Endothelial cell of umbilical vein (primary cell): ENCODE data around the gene MAPK8. TPM values are rescaled to one million over a fixed set of nuclear protein-coding genes. Genes with fewer than 3 reads are reported as not detected.

Experiments
- BruUV-seq: library from RNA; stranded (reverse); fragments of 400-500 nt; replicated peaks from 2 replicates; lab custom pipeline; 2021; lab: Mats Ljungman, UMichigan
- CTCF ChIA-PET: fragments of 300-600, 350-600 bp; sonication (Branson Sonifier 250); formaldehyde crosslinking; loops from one replicate; lab custom pipeline; 2021; ENCODE audit warnings: antibody characterized with exemption, inconsistent platforms; lab: Charles Lee
- POLR2A ChIA-PET: fragments of 300-600, 350-600 bp; sonication (Branson Sonifier 250); formaldehyde crosslinking; loops from one replicate; lab custom pipeline; 2021; ENCODE audit warnings: antibody characterized with exemption, inconsistent platforms; lab: Charles Lee
- DNase-seq: peaks from one replicate; pipeline ENCODE4 v3.0.0-alpha.2; 2011; ENCODE audit warnings: low read depth, low spot score
- FAIRE-seq: peaks from 2 replicates; lab custom pipeline; 2011; peaks lifted over from hg19 to GRCh38; lab: Jason Lieb, UNC
- H2AFZ ChIP-seq: 2 replicates; pipeline ENCODE4 v1.6.0; 2012; ENCODE audit warnings: low read depth, low read length, control low read depth, inconsistent platforms
- H3K27ac ChIP-seq: 2 replicates; pipeline ENCODE4 v1.5.1; 2011; ENCODE audit warnings: low read depth, mild to moderate bottlenecking, control low read depth, low read length, moderate library complexity; ENCODE audit not compliant: insufficient read depth
- H3K27me3 ChIP-seq, 2 experiments: 2 replicates each; pipeline versions ENCODE4 v1.6.0 to v1.6.1; 2011; ENCODE audit warnings: low read length in 2 of 2, mixed read lengths in 1 of 2; ENCODE audit not compliant: control insufficient read depth in 2 of 2, insufficient read depth in 2 of 2
- H3K36me3 ChIP-seq, 2 experiments: 2 replicates in 1 of 2; 3 replicates in 1 of 2; pipeline ENCODE4 v1.5.1; 2011; ENCODE audit warnings: low read length in 2 of 2, mild to moderate bottlenecking in 1 of 2, moderate library complexity in 1 of 2; ENCODE audit not compliant: control insufficient read depth in 2 of 2, insufficient read depth in 2 of 2; ENCODE audit errors: extremely low read depth in 1 of 2
- H3K4me1 ChIP-seq: 3 replicates; pipeline ENCODE4 v1.5.1; 2011; ENCODE audit warnings: mild to moderate bottlenecking, low read length; ENCODE audit not compliant: control insufficient read depth, insufficient read depth; ENCODE audit errors: extremely low read depth
- H3K4me2 ChIP-seq: 2 replicates; pipeline ENCODE4 v1.6.1; 2011; ENCODE audit warnings: low read length, control low read depth, mixed read lengths; ENCODE audit not compliant: insufficient read depth
- H3K4me3 ChIP-seq, 3 experiments: fragments of 200-600 bp in 1 of 3; sonication (generic), shearing (Covaris generic) in 1 of 3; replicated peaks in 1 of 3; 2 replicates each; pipeline ENCODE4 v1.5.1; 2011 to 2016; ENCODE audit warnings: control low read depth in 3 of 3, low read length in 3 of 3, mild to moderate bottlenecking in 2 of 3, inconsistent platforms in 1 of 3, low read depth in 1 of 3, moderate library complexity in 1 of 3; ENCODE audit not compliant: insufficient read depth in 1 of 3
- H3K79me2 ChIP-seq: 2 replicates; pipeline ENCODE4 v1.6.0; 2012; ENCODE audit warnings: low read length, inconsistent platforms; ENCODE audit not compliant: control insufficient read depth, insufficient read depth
- H3K9ac ChIP-seq: replicated peaks from 2 replicates; pipeline ENCODE3; 2011; ENCODE audit warnings: low read length, control low read depth; ENCODE audit not compliant: insufficient read depth; ENCODE audit errors: extremely low read depth
- H3K9me1 ChIP-seq: replicated peaks from 3 replicates; pipeline ENCODE4 v1.6.0; 2011; ENCODE audit warnings: mild to moderate bottlenecking, low read length; ENCODE audit not compliant: control insufficient read depth, insufficient read depth; ENCODE audit errors: extremely low read depth
- H3K9me3 ChIP-seq: replicated peaks from 2 replicates; pipeline ENCODE4 v1.5.1; 2012; ENCODE audit warnings: low read length, inconsistent platforms; ENCODE audit not compliant: control insufficient read depth, insufficient read depth
- H4K20me1 ChIP-seq: replicated peaks from 2 replicates; pipeline ENCODE3; 2011; ENCODE audit warnings: mild to moderate bottlenecking, low read length; ENCODE audit not compliant: control insufficient read depth, insufficient read depth; ENCODE audit errors: extremely low read depth
- EZH2 ChIP-seq: IDR thresholded peaks from 2 replicates; pipeline ENCODE4 v1.6.1; 2012; ENCODE audit warnings: borderline replicate concordance, low read depth, mild to moderate bottlenecking, moderate library complexity, low read length, inconsistent platforms; ENCODE audit not compliant: severe bottlenecking
- FOS ChIP-seq: IDR thresholded peaks from 2 replicates; pipeline ENCODE4 v1.6.1; 2011; ENCODE audit warnings: mild to moderate bottlenecking, low read length, moderate library complexity, borderline replicate concordance; ENCODE audit not compliant: insufficient read depth
- GATA2 ChIP-seq: IDR thresholded peaks from 2 replicates; pipeline ENCODE4 v1.7.0; 2011; ENCODE audit warnings: low read depth, mild to moderate bottlenecking, moderate library complexity, mixed read lengths, low read length; ENCODE audit not compliant: insufficient read length, insufficient read depth
- JUN ChIP-seq: IDR thresholded peaks from 2 replicates; pipeline ENCODE4 v1.6.1; 2011; ENCODE audit warnings: borderline replicate concordance, low read depth; ENCODE audit not compliant: insufficient read length, insufficient read depth
- MAX ChIP-seq: IDR thresholded peaks from 2 replicates; pipeline ENCODE4 v1.6.1; 2011; ENCODE audit not compliant: insufficient read depth, insufficient read length
- MYC ChIP-seq: IDR thresholded peaks from one replicate; pipeline ENCODE4 v1.6.1; 2011; ENCODE audit warnings: mild to moderate bottlenecking, low read depth, low read length
- POLR2A ChIP-seq: IDR thresholded peaks from 2 replicates; pipeline ENCODE4 v1.6.1; 2012; ENCODE audit warnings: low read depth, mild to moderate bottlenecking, control low read depth, low read length
- POLR2AphosphoS5 ChIP-seq: IDR thresholded peaks from 2 replicates; pipeline ENCODE4 v1.6.1; 2012; ENCODE audit warnings: low read depth, mild to moderate bottlenecking, control low read depth, low read length, moderate library complexity; ENCODE audit not compliant: insufficient read depth
- dilution Hi-C: fragments of 300-500 bp; cut with MboI; formaldehyde crosslinking; loops from one replicate; pipeline ENCODE4 v1.15.0; 2019; ENCODE audit warnings: low sequenced_read_pairs; ENCODE audit not compliant: extremely low pct_ligation_motif_present
- intact Hi-C: fragments of 100-400 bp; cut with micrococcal nuclease; formaldehyde crosslinking; loops from one replicate; pipeline ENCODE4 v1.10.0; 2022
- polyA plus RNA-seq, 4 experiments: library from polyadenylated mRNA; depleted of rRNA in 3 of 4; stranded (reverse) in 3 of 4; unstranded in 1 of 4; fragments of >200 nt; gene quantifications; 2 replicates each; pipeline versions ENCODE4 v1.2.1 to v1.2.3, GENCODE V29; 2011 to 2012; ENCODE audit warnings: missing spikeins in 1 of 4
- total RNA-seq: library from RNA; stranded (reverse); gene quantifications from 2 replicates; pipeline ENCODE4 v1.2.3, GENCODE V29; 2021
- TF ChIP-seq, protein P1 (sequence below), 2 donors: IDR thresholded peaks; 1 replicate in 1 of 2; 2 replicates in 1 of 2; pipeline ENCODE4 v1.5.1; 2011; ENCODE audit warnings: low read length in 2 of 2, mild to moderate bottlenecking in 2 of 2, moderate library complexity in 2 of 2, control low read depth in 1 of 2, inconsistent platforms in 1 of 2, low read depth in 1 of 2; ENCODE audit not compliant: insufficient read depth in 1 of 2; ENCODE audit errors: extremely low read depth in 1 of 2

Gene MAPK8
- total and polyA plus RNA-seq, 2 donors (not counting 3 experiments of a cell fraction or from before 2014, with no cell fraction given), result 25.3 to 56.2 TPM

DNA sequence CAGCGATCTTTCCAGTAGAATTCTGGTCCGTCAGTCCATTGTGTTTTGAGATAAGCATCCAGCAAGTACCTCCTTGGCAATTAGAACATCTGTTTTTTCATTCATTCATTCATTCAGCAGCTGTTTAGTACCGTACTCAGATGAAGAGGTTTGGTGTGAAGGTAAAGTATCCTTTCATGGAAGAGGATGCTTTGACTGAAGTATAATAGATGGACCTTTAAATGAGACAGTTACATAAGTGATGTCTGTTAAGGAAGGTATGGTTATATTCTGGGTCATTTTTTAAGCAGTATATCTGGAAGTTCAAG, 1.2 kb downstream of the MAPK8 start:
- peaks cover 6% of the 10 kb centered on the region for H4K20me1 ChIP-seq
- H2AFZ ChIP-seq, result no peak overlapping the region
- H3K27ac ChIP-seq, result no peak overlapping the region
- dilution Hi-C loops, result no loop called here
- DNase-seq (peak; percentile 35), FAIRE-seq (no peak)
- H3K9me3 ChIP-seq, result no peaks in the 10 kb centered on the region
- H3K9ac ChIP-seq, result peak overlapping the region; percentile 83
- ChIA-PET POLR2A (no interaction called here), CTCF (interaction anchor here (1.6 to 2.1 kb wide), 2 partner anchors 56 to 349 kb away, joined by 5 to 8 read pairs; no protein-coding TSS in a partner anchor)
- H3K36me3 ChIP-seq, result no peaks in the 10 kb centered on the region
- TSS peak; percentile 35 for BruUV-seq
- peaks cover 4 to 5% of the 10 kb centered on the region in 2 experiments for H3K27me3 ChIP-seq
- H3K79me2 ChIP-seq, result peaks cover 54% of the 10 kb centered on the region
- H3K4me1 ChIP-seq, result peaks cover 29% of the 10 kb centered on the region
- TF ChIP-seq POLR2AphosphoS5, result no peak
- no peak for TF ChIP-seq MAX
- no peak for TF ChIP-seq MYC
- TF ChIP-seq, protein P1, sequence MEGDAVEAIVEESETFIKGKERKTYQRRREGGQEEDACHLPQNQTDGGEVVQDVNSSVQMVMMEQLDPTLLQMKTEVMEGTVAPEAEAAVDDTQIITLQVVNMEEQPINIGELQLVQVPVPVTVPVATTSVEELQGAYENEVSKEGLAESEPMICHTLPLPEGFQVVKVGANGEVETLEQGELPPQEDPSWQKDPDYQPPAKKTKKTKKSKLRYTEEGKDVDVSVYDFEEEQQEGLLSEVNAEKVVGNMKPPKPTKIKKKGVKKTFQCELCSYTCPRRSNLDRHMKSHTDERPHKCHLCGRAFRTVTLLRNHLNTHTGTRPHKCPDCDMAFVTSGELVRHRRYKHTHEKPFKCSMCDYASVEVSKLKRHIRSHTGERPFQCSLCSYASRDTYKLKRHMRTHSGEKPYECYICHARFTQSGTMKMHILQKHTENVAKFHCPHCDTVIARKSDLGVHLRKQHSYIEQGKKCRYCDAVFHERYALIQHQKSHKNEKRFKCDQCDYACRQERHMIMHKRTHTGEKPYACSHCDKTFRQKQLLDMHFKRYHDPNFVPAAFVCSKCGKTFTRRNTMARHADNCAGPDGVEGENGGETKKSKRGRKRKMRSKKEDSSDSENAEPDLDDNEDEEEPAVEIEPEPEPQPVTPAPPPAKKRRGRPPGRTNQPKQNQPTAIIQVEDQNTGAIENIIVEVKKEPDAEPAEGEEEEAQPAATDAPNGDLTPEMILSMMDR (IDR thresholded peaks at IDR 0.05; ENCODE audit: extremely low read depth in 1 of 2, insufficient read depth in 1 of 2, low read depth in 1 of 2, low read length in 2 of 2), result no peak
- TF ChIP-seq JUN, result no peak
- no peak for TF ChIP-seq EZH2
- TF ChIP-seq POLR2A, result no peak
- no peak for TF ChIP-seq FOS
- no peak for TF ChIP-seq GATA2
- H3K9me1 ChIP-seq, result no peaks in the 10 kb centered on the region
- H3K4me2 ChIP-seq, result peak overlapping the region; percentile 94
- intact Hi-C loops, result loop anchor here (2.0 to 5.0 kb wide), 3 partner anchors 57 to 299 kb away; no protein-coding TSS in a partner anchor
- H3K4me3 ChIP-seq, result peak overlapping the region; percentile 64 to 97 (median 80)
